Activated CD4-positive, alpha-beta T cell treated with anti-CD3 and anti-CD28 coated beads, Interleukin-2, Interleukin-4, amounts not matched to agents 100 ng/mL and 50 ng/mL, durations not matched to agents 16 hours and 8 hours (primary cell): Measurements from ENCODE around the gene TBPL2.
"Not testable (repeated sequence)": the region's sequence is repeated elsewhere in the genome, so short reads cannot be mapped to it uniquely, and the experiment has no call there.

Source experiments
- DNase-seq: peaks from one replicate; pipeline ENCODE4 v3.0.0-alpha.2; 2020; ENCODE audit warnings: low spot score

TBPL2 gene

DNA sequence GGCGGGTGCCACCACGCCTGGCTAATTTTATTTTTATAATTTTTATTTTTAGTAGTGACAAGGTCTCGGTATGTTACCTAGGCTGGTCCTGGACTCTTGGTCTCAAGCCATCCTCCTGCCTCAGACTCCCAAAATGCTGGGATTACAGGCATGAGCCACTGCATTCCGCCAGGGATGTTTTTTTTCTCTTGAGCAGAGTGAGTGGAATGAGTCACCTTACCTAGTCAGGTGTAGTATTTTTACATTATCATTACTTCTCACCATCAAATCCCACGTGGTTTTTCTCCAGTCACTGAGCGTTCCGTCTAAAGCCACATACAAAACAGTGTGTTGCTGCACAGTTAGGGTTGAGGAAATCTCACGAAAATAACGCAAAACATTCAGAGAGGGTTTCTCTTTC lies 870 bp upstream of the TBPL2 start:
- DNase-seq = no peak

DNA sequence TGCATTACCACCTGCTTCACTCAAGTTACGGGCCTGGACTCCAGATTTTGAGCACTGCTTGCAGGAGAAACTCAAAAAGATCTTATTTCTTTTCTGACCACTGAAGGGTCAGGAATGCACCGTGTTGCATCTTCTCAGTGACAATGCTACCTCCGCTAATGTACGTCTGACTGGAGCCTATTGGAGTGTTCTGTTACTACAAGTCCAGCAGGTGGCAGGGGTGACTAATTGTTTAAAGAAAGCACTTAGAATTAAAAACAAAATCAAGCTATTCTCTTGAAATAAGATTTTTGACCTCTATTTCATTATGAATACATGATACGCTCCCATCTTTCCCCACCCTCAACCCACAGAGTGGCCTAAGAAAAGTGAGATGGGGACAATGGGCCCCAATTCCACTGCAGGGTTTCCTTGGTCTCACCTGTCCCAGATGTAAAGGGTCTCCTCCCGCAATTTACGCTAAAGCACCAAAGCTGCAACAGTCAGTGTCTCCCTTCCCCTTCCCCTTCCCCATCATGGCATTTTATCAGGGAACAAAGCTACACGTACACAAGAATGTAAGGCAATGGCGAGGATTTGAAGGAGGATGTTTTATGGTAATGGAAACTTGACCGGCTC lies 2.2 kb downstream of the TBPL2 start:
- peak; percentile 35 for DNase-seq

DNA sequence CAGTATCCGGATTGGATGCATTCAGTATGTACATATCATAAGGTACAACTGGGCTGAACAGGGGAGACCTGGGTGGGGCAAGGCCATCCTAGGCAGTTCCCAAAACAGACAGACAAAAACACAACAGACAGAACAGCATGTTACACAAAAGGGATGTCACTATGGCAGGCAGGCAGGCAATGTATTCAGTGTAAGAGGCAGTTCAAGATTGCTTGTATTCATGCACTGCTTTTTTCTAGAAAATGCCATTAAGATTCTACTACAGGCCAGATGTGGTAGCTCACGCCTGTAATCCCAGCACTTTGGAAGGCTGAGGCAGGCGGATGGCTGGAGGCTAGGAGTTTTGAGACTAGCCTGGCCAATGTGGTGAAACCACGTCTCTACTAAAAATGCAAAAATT lies 3.5 kb downstream of the TBPL2 start:
- no peak for DNase-seq

DNA sequence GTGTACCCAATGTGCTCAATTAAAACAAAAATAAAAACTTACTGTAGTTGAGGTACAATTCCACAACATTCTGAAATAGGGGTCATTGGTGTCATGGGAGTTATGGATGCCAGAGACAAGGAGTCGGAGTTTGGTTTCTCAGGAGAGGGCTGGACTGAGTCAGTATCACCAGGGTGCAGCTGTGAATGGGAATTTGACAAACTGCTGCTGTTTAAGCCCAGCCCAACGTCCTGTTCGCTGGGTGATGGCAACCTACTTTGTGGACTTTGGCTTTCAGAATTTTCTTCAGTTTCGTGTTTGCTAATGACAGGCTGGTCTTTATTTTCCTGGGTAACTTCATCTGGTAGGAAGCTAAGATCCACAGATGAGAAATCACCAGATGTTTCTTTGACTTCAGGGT lies 3.9 kb downstream of the TBPL2 start:
- DNase-seq = no peak

DNA sequence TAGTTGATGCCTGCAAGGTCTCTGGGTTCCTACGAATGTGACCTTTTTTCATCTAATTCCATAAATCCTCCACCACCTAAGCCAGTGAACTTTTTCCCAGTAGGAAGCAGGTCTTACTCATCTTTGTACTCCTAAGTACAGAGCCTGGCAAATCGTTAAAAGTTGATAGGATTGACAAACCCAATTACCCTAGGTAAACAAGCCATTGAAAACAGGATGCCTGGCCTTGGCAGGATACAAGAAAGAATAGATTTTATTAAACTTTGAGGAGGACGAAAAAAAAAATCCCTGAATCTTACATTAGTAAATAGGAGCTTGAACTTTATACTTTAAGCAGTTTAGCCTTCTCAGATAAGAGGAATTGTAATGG lies 5.6 kb downstream of the TBPL2 start:
- no peak for DNase-seq

DNA sequence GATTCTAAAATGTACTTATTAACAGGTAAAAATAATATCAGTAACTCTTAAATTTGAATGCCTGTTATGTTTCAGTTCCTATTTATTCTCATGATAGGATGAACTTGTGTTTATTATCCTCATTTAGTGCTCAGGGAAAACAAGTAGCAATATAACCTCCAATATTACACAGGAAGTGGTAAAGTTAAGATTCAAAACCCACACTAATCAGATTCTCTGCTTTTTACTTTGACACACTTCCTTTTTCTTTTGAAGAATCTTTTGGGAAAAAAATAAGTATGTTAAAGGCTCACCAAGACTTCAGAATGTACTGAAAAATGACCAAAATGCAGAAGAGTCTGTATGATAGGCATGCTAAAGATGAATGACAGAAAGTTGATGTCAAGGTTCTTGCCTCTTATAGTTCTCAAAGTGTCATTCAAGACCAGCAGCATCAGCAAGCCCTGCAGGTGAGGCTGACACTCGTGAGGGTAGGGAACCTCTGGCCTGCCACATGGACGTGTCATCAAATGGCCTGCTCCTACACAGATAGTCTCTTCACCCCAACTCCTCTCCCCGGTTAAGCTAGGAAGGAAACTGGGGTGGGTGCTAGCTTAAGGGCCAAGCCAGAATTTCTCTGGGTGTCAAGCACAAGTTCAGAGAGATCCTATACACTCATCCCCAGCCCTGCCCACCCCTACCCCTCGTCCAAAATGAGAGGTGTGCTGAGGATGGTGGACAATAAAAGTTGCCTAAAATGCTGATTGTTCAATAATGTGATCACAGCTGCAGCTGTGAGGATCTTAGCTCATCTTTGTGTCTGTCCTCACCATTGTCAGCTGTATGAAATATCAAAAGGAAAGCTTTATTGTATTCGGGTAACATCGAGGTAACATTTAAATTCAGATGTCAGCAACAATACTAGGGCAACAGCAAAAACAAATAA lies 6.3 kb downstream of the TBPL2 start:
- DNase-seq = no peak

DNA sequence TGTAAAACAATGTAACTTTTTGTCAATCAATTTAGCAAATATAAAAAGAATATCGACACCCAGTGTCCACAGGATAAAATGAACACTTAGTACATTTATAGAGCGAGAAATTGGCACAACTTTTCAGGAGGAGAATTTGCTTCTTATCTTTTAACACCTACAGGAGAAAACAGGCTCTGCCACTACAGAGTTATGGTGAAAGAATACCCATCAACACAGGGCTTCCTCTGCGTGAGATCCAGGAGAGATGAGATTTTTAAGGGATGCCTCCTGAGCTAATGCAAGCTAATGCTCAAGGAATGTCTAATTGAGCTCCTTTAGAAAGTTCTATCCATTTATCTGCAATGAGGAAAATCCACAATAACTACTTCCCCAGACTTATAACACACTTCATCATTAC lies 7.8 kb downstream of the TBPL2 start:
- DNase-seq = no peak

DNA sequence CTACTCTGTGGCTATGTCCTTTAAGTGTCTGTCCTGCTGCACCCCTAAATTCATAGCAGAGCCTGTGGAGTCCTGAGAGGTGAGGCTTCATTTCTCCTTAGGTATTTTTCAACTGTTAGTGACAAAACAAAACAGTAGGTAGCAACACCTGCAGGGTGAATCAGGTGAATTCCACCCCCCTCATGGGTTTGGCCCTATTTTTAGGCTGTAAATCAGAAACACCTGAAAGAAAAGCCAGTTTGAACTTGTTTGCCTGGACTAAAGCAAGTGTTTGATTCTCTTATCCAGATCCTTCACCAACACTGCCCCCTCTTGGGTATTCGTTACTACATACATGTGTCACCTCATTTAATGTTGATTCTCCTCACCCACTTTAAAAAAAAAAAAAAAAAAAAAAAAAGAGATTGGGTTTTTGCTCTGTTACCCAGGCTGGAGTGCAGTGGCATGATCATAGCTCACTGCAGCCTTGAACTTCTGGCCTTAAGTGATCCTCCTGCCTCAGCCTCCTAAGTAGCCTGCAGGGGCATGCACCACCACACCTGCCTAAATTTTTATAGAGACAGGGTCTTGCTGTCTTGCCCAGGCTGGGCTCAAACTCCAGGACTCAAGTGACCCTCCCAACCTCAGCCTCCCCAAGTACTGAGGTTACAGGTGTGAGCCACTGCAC lies 10.3 kb downstream of the TBPL2 start:
- DNase-seq = peak; percentile 67

DNA sequence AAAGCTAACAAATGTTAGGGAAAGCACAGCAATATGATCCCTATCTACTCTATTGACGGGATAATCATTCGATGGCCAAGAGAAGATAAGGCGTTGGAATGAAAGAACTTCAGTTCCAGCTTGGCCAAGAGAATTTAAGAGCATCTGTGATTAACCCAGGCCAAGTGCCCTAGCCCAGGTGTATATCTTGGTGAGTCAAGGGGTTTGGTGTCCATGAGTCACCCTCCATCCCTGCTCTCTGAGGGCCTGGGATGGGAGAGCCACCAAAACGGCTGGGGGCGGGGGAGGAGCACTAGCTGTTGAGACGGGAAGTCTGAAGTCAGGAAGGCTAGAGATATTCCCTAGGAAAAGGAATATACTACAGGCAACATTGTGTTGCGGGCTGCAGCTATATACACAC lies 13.0 kb downstream of the TBPL2 start:
- DNase-seq = no peak

DNA sequence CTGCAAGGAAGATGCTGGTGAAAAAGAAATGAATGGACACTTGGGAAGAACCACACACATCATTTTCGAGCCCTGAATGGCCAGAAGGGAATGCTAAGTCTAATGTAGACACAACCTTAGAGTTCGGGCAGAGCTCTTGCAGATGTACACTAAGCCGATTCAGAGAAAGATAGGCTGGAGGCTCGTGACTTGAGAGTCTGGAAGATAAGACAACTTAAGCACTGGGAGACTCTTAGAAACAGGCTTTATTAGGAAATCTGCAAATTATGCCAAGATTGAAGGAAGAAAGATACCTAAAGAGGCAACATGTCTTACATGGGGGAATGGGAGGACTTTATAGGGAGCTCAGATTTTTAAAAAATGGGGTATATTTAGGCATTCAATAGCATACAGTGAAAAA lies 13.5 kb downstream of the TBPL2 start:
- DNase-seq = no peak

DNA sequence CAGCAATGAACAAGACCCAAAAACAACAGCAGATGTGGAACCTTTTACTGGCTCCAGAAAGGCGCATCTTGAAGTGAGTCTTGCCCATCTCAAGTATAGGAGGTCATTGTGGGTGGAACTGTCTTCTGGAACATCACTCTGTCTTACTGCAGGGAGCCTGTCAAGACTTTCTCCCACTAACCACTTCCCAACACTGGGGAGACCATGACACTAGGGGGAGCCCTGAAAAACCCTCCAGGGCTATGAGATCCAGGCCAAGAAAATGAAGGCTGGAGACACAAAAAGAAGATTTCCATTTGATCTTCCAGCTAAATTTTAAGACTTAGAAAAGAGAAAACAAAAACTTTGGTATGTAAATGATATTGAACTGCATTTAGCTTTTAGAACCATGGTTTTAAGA lies 15.3 kb downstream of the TBPL2 start:
- no peak for DNase-seq

DNA sequence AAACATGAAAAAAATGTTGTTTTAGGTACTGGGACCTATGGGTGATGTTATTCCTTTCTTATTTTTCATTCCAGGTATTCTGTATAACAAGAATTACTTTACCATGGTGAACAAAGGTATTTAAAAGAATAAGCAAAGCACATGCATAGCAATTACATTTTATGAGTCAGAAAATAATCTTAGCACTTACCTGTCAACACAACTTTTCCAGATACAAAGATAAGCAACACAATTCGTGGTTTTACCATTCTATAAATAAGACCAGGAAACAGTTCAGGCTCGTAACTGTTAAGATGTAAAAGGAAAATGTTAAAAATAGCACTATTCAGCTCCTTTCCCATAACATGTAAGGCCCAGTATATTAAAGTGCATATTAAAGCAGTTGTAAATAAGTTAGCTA lies 16.4 kb downstream of the TBPL2 start:
- no peak for DNase-seq

DNA sequence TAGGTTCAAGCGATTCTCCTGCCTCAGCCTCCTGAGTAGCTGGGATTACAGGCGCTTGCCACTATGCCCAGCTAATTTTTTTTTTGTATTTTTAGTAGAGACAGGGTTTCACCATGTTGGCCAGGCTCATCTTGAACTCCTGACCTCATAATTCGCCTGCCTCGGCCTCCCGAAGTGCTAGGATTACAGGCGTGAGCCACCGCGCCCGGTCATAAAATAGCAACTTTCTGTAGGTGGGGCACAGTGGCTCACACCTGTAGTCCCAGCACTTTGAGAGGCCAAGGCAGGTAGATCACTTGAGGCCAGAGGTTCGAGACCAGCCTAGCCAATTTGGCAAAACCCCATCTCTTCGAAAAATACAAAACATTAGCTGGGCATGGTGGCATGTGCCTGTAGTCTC lies 18.1 kb downstream of the TBPL2 start:
- DNase-seq = not testable (repeated sequence)

DNA sequence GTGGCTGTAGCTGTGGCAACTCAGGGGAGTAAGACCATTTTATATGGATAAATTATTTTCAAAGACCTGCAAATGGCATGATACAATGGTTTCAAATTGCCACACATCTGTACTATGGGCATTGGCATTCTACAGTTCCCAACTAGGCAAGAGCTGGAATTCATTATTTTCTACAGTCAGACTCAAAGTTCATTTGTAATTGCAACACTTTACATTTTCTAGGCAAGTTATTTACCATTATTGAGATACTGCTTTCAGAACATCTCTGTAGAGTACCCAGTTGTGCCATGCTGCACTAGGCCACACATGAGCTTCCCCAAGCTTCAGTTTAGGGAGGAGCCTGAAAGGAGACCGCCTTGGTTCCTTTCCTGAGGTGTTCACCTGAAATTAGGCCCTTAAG lies 20.8 kb downstream of the TBPL2 start:
- DNase-seq = no peak

DNA sequence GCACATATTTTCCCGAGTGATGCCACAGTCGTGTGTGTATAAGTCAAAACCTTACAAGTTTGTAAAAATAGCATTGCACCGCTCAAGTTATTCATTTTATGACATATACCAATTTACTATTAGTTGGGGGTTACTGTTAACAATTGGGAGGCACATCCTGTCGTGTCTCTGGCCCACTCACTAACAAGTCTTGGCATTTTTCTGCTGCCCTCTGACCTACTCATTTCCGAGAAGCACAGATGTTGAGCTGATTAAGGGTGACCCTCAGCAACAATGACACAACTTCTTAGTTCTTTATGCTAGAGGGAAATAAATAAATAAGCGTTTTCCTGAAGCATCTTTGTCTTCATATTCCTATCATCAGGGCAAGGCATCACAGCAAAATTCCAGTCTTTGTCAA lies 22.0 kb downstream of the TBPL2 start:
- DNase-seq = no peak

DNA sequence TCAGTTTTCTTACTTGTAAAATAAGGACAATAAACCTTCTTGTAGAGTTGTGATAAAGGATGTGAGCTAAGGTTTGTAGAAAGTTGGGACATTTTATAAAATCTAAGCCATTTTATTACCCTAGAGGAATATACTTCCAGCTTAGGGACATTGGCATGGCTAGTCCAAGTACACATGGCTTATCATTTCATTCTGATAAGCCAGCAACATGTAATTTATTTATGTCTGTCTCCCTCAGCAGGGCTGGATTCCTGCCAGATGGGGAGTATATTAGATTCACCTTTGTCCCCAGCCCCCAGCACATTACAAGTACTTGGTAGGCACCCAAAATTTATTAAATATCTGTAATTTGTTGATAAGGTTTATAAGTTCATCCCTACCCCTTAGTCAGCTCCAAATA lies 22.5 kb downstream of the TBPL2 start:
- no peak for DNase-seq

DNA sequence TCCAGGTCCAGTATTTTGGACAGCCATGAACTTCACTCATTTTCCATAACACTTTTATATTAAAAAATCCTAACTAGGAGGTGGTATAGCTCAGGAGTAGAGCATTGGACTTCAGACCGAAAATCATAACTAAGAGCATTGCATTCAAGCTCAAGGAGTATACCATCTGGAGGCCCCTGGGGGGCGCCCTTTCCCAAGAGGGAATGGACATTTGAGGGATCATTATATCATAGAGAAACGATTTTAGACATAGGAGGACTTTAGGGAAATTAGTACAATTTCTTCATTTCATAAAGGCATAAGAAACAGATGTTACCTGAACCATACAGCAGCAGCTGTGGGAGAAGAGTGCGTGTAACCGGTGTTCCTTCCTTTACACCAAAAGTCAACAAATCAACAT lies 23.6 kb downstream of the TBPL2 start:
- DNase-seq = peak; percentile 16

DNA sequence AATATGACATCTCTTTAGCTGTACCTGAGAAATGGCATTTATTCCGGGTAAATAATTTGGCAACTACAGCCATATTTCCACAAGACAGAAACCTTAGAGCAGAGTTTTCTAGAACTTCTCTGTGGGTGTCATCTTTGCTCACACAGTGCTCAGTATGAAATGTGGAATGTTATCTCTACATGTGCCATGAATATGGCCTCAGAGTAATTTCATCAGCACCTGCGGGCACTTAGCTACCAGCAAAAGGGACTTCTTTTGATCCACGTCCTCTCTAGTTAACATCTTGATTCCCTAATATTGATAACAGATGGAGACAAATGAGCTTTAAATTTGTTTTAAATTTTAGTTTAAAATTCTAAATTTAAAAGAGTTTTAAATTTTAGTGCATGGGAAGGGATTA lies 25.9 kb downstream of the TBPL2 start:
- DNase-seq = no peak

DNA sequence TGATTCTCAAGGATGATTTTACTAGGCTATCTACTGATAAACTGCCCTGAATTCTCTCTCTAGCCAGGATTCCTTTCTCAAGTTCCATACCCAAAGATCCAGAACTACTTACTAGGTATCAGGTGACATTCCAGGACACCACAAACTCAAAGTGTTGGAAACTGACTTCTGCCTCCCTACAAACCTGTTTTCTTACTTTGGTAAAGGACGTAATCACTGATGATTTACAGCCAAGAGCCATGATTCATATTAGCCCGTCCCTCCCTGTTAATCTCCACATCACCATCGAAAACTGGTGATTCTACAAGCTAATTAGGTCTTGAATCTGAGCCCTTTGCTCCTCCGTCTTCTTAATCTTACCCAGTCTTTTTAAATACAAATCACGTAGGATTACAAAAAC lies 27.7 kb downstream of the TBPL2 start:
- DNase-seq = no peak

DNA sequence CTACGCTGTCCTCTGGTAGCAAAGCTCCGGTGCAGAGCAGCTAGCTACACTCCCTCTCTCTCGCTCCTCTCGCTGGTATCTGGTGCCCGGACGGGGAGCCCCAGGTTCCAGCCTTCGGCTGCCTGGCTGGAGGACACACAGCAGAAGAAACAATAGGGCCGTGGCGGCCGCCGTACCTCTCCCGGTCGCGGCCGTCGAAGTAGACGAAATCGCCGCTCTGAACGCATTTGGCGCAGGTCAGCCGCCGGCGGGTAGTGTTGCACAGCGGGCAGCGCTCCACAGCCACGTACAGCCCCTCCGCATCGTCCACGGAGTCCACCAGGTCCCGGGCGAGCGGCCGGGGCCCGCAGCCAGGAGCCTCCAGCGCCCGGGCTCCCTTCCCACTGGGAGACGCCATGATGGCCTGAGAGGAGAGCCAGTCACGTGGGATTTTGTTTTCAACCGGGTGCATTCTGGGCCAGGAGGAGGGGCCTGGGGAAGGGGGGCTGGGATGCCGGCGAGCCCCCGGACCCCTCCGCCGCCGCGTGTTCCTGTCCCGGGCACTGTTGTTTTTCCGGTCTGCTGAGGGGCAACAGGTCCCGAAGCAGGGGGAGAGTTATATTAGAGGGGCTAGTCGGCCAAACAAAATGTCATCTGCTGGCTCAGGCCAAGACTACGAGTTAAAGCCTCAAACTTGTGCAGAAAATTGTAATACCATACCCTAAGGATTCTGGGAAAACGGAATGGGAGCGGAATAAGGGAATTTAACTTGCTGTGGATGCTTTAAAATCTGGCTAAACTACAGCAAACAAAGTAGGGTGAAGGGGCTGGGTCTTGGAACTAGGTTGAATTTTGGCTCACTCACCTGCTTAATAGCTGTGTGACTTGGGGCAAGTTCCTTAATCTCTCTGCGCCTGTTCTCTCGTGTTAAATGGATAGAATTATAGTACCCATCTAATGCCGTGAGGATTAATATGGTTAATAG lies 28.7 kb downstream of the TBPL2 start, which contains the start of gene ATG14:
Gene ATG14 (minus strand): TSS at position 405 of the 964 bp plus-strand sequence. CDS start 8 bp downstream, at position 397.
- peak; percentile 83 for DNase-seq

DNA sequence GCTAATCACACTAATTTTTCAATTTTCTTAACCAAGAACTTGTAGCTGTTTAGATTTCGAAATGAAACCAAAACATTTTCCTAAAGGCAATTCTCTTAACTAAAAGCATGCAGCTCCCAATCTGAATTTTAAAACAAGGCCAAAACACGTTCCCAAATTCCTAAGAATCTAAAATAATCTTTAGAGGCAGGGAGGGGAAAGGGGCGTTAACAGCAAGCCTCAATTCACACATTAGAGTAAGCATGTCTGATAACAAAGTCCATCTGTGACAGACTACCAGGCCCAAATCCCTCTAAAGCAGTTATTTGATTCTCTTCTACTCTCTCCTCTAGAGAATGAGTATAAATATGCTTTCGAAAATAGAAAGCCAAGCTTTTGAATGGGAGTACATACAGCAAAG lies 29.5 kb downstream of the TBPL2 start:
- DNase-seq = no peak
